OCI-LY3 (cell line): ENCODE results near the gene GPC2.
"Not testable (repeated sequence)": the region's sequence is repeated elsewhere in the genome, so short reads cannot be mapped to it uniquely, and the experiment has no call there.

Source experiments
- CTCF ChIP-seq: fragments of 200-600, 300-600 bp; sonication (generic); IDR thresholded peaks from 2 replicates; pipeline ENCODE4 v1.5.1; 2014; ENCODE audit warnings: antibody characterized with exemption, low read length, low read depth
- EZH2phosphoT487 ChIP-seq: fragments of 200-600 bp; shearing (Covaris generic); IDR thresholded peaks from 2 replicates; pipeline ENCODE4 v1.6.1; 2018; ENCODE audit warnings: antibody characterized with exemption, mixed run types, low read depth

- not testable (repeated sequence) for TF ChIP-seq CTCF, EZH2phosphoT487
Observed at GRCh38 chr7:100214356-100214755, 37.2 kb upstream of the GPC2 start.
